MCF 10A (cell line): ENCODE measurements around the gene ETNK2. TPM values are rescaled to one million over a fixed set of nuclear protein-coding genes. Genes with fewer than 3 reads are reported as not detected.

Experiments
- BruUV-seq: library from RNA; stranded (reverse); fragments of 400-500 nt; replicated peaks from 2 replicates; lab custom pipeline; 2021; lab: Mats Ljungman, UMichigan
- CTCF ChIA-PET: fragments of 300-600 bp; sonication (Branson Sonifier 250); formaldehyde crosslinking; extraction: SDS; loops from one replicate; lab custom pipeline; 2021; ENCODE audit warnings: antibody characterized with exemption, inconsistent platforms; lab: Yijun Ruan, JAX
- POLR2A ChIA-PET: fragments of 300-600, 350-650 bp; sonication (Branson Sonifier 250); formaldehyde crosslinking; extraction: SDS; loops from one replicate; lab custom pipeline; 2020; ENCODE audit warnings: antibody characterized with exemption, inconsistent platforms; lab: Yijun Ruan, JAX
- DNase-seq: peaks from one replicate; pipeline ENCODE4 v3.0.0-alpha.2; 2018; ENCODE audit not compliant: unreplicated experiment
- H3K27ac Mint-ChIP-seq: one replicate; pipeline ENCODE4 v1.8.0; 2022; ENCODE audit warnings: mild to moderate bottlenecking, low read depth, mixed read lengths; ENCODE audit not compliant: unreplicated experiment
- H3K27me3 Mint-ChIP-seq: one replicate; pipeline ENCODE4 v1.8.0; 2022; ENCODE audit warnings: mixed read lengths; ENCODE audit not compliant: insufficient read depth, unreplicated experiment
- H3K36me3 Mint-ChIP-seq: one replicate; pipeline ENCODE4 v1.8.0; 2022; ENCODE audit warnings: mild to moderate bottlenecking, moderate library complexity, mixed read lengths; ENCODE audit not compliant: insufficient read depth, unreplicated experiment
- H3K4me1 Mint-ChIP-seq: one replicate; pipeline ENCODE4 v1.8.0; 2022; ENCODE audit warnings: mixed read lengths; ENCODE audit not compliant: insufficient read depth, unreplicated experiment
- H3K4me3 Mint-ChIP-seq: one replicate; pipeline ENCODE4 v1.8.0; 2022; ENCODE audit warnings: mild to moderate bottlenecking, moderate library complexity, mixed read lengths; ENCODE audit not compliant: unreplicated experiment
- H3K9me3 Mint-ChIP-seq: one replicate; pipeline ENCODE4 v1.8.0; 2022; ENCODE audit warnings: mixed read lengths; ENCODE audit not compliant: unreplicated experiment
- intact Hi-C: fragments of 100-400 bp; cut with micrococcal nuclease; formaldehyde crosslinking; loops from 2 replicates; pipeline ENCODE4 v1.14.1; 2022
- total RNA-seq: library from RNA; stranded (reverse); gene quantifications from 2 replicates; pipeline ENCODE4 v1.2.3, GENCODE V29; 2022
- TF ChIP-seq, protein P1 (sequence below): fragments of 200-600 bp; IDR thresholded peaks from one replicate; pipeline ENCODE4 v1.8.0; 2022; ENCODE audit warnings: antibody characterized with exemption, mild to moderate bottlenecking; ENCODE audit not compliant: unreplicated experiment

Gene ETNK2
- total RNA-seq, 1 experiment from 2014 or later, result 9.5 TPM

DNA sequence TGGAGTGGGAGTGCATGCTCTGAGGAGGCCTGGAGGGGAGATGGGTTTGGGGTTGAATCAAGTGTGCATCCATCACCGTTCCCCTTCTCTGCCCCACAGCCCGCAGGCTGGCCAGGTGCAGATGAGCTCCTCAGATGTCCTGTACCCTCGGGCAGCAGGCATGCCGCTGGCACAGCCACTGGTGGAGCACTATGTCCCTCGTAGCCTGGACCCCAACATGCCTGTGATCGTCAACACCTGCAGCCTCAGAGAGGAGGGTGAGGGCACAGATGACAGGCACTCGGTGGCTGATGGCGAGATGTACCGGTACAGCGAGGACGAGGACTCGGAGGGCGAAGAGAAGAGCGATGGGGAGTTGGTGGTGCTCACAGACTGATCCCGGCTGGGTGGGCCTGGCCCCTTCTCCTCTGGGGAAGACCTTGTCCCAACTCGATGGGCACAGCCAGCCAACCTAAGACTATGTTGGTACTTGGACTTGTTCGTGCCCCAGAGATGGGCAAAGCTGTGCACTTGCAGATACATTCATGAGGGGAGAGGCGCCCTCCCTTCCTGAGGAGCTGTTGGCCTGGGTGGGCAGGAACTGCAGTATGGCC is 26.0 kb downstream of the ETNK2 start:
- TF ChIP-seq, protein P1, sequence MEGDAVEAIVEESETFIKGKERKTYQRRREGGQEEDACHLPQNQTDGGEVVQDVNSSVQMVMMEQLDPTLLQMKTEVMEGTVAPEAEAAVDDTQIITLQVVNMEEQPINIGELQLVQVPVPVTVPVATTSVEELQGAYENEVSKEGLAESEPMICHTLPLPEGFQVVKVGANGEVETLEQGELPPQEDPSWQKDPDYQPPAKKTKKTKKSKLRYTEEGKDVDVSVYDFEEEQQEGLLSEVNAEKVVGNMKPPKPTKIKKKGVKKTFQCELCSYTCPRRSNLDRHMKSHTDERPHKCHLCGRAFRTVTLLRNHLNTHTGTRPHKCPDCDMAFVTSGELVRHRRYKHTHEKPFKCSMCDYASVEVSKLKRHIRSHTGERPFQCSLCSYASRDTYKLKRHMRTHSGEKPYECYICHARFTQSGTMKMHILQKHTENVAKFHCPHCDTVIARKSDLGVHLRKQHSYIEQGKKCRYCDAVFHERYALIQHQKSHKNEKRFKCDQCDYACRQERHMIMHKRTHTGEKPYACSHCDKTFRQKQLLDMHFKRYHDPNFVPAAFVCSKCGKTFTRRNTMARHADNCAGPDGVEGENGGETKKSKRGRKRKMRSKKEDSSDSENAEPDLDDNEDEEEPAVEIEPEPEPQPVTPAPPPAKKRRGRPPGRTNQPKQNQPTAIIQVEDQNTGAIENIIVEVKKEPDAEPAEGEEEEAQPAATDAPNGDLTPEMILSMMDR, result no peak
- H3K27ac Mint-ChIP-seq, result no peak overlapping the region
- H3K27me3 Mint-ChIP-seq, result no peaks in the 10 kb centered on the region
- no peaks in the 10 kb centered on the region for H3K9me3 Mint-ChIP-seq
- POLR2A ChIA-PET, result interaction anchor here (1.2 to 8.3 kb wide), 2 partner anchors 52 to 254 kb away, joined by 4 to 122 read pairs; partner anchors contain the start of gene SOX13
- intact Hi-C loops, result loop anchor here (5.0 to 10.0 kb wide), 4 partner anchors 69 to 784 kb away; partner anchors contain the start of gene ATP2B4
- peaks cover 41% of the 10 kb centered on the region for H3K4me1 Mint-ChIP-seq
- CTCF ChIA-PET, result interaction anchor here (0.6 to 16.6 kb wide), 5 partner anchors 46 to 856 kb away, joined by 3 to 452 read pairs (median 4); partner anchors contain the start of gene SNRPE
- H3K36me3 Mint-ChIP-seq, result peaks cover 31% of the 10 kb centered on the region
- BruUV-seq, result no TSS peak
- no peak for DNase-seq
- no peak overlapping the region for H3K4me3 Mint-ChIP-seq

DNA sequence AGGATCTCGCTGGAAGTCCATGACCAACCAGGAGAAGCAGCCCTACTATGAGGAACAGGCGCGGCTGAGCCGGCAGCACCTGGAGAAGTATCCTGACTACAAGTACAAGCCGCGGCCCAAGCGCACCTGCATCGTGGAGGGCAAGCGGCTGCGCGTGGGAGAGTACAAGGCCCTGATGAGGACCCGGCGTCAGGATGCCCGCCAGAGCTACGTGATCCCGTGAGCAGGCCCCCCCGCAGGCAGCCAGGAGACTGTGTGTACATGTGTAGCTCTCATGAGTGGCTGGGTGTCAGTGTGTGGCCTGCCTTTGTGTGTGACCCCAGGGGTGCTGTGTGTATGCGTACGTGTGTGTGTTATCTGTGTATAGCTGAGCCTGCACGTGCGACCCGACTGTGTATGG is 27.2 kb downstream of the ETNK2 start:
- Mint-ChIP-seq H3K9me3 (no peaks in the 10 kb centered on the region), H3K4me3 (no peak overlapping the region), H3K4me1 (peaks cover 29% of the 10 kb centered on the region), H3K27me3 (no peaks in the 10 kb centered on the region), H3K27ac (no peak overlapping the region), H3K36me3 (peaks cover 34% of the 10 kb centered on the region)
- POLR2A ChIA-PET, result interaction anchor here (0.6 to 8.3 kb wide), 3 partner anchors 127 to 264 kb away, joined by 3 to 122 read pairs (median 4); no protein-coding TSS in a partner anchor
- intact Hi-C loops, result loop anchor here (5.0 to 10.0 kb wide), 4 partner anchors 67 to 782 kb away; partner anchors contain the start of gene ATP2B4
- no peak for DNase-seq
- no TSS peak for BruUV-seq
- CTCF ChIA-PET, result interaction anchor here (0.7 to 16.6 kb wide), 5 partner anchors 16 to 255 kb away, joined by 3 to 452 read pairs (median 4); no protein-coding TSS in a partner anchor
- TF ChIP-seq, protein P1, result no peak

DNA sequence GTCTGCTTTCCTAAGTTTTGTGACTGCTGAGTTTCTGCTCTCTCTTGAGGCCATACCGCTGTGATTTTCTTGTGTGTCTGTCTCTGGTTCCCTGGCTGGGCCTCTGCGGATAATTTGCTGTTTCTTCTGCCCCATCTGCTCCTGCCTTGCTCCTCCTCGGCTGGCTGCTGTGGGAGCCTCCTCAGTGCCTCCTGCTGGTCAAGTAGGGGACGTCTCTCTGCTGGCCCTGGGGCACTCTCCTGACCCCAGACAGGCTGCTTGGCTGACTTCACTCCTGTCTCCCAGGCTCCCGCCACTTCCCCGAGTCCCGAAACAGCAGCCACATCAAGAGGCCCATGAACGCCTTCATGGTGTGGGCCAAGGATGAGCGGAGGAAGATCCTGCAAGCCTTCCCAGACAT is 28.5 kb downstream of the ETNK2 start:
- H3K9me3 Mint-ChIP-seq, result no peaks in the 10 kb centered on the region
- ChIA-PET POLR2A (interaction anchor here (1.1 kb wide), 1 partner anchor 13 kb away, joined by 3 read pairs; no protein-coding TSS in a partner anchor), CTCF (interaction anchor here (0.9 to 16.6 kb wide), 3 partner anchors 39 to 263 kb away, joined by 5 to 452 read pairs (median 7); no protein-coding TSS in a partner anchor)
- H3K4me1 Mint-ChIP-seq, result peaks cover 16% of the 10 kb centered on the region
- peaks cover 40% of the 10 kb centered on the region for H3K36me3 Mint-ChIP-seq
- TF ChIP-seq, protein P1, result peak; percentile 54
- H3K4me3 Mint-ChIP-seq, result no peak overlapping the region
- no peak overlapping the region for H3K27ac Mint-ChIP-seq
- no TSS peak for BruUV-seq
- intact Hi-C loops, result loop anchor here (10.0 kb wide), 1 partner anchor 419 kb away; no protein-coding TSS in a partner anchor
- H3K27me3 Mint-ChIP-seq, result no peaks in the 10 kb centered on the region
- DNase-seq, result no peak
